K562 (cell line): ENCODE measurements around the gene PTP4A2. TPM values are rescaled to one million over a fixed set of nuclear protein-coding genes. Genes with fewer than 3 reads are reported as not detected.

Experiments used
- BRD9 ChIP-seq: fragments of 450-650 bp; IDR thresholded peaks from 2 replicates; pipeline ENCODE4 v1.6.1; 2018; ENCODE audit warnings: low read depth; ENCODE audit not compliant: partially characterized antibody
- ETS2 ChIP-seq: IDR thresholded peaks from 2 replicates; pipeline ENCODE4 v1.6.1; 2016; ENCODE audit warnings: borderline replicate concordance, missing genetic modification characterization, mild to moderate bottlenecking, moderate library complexity, missing compliant biosample characterization; ENCODE audit not compliant: poor library complexity, severe bottlenecking
- ETV5 ChIP-seq: sonication (generic); formaldehyde crosslinking; IDR thresholded peaks from 2 replicates; pipeline ENCODE4 v1.4.0; 2020; ENCODE audit warnings: low read depth, mild to moderate bottlenecking, missing genetic modification reagents
- GTF2A2 ChIP-seq: IDR thresholded peaks from 2 replicates; pipeline ENCODE4 v1.6.1; 2016; ENCODE audit warnings: mild to moderate bottlenecking, missing genetic modification characterization, missing compliant biosample characterization
- HLTF ChIP-seq: fragments of 450-650 bp; IDR thresholded peaks from 2 replicates; pipeline ENCODE4 v1.6.1; 2016
- MED1 ChIP-seq: sonication (generic); formaldehyde crosslinking; IDR thresholded peaks from 2 replicates; pipeline ENCODE4 v1.8.1; 2023; ENCODE audit warnings: missing genetic modification reagents, borderline replicate concordance
- NFIC ChIP-seq: fragments of 450-650 bp; IDR thresholded peaks from 2 replicates; pipeline ENCODE4 v1.6.1; 2017; ENCODE audit warnings: mild to moderate bottlenecking, inconsistent platforms
- RAD21 ChIP-seq, 2 experiments: fragments of 250-450 bp in 1 of 2; fragments of 450-650 bp in 1 of 2; sonication (Bioruptor Pico) in 1 of 2; formaldehyde crosslinking in 1 of 2; IDR thresholded peaks in 1 of 2; conservative IDR thresholded peaks in 1 of 2; 2 replicates each; pipeline versions ENCODE4 v1.4.0 to v1.8.0; 2020 to 2022; ENCODE audit warnings: mild to moderate bottlenecking in 2 of 2, moderate library complexity in 1 of 2
- RBM25 ChIP-seq: fragments of 200-400 bp; formaldehyde crosslinking; IDR thresholded peaks from 2 replicates; pipeline ENCODE4 v1.6.1; 2018; ENCODE audit warnings: low read length, low read depth, moderate library complexity; ENCODE audit not compliant: severe bottlenecking
- SMC3 ChIP-seq: conservative IDR thresholded peaks from 2 replicates; pipeline ENCODE4 v1.6.1; 2011; ENCODE audit warnings: low read depth, low read length, improper control_type of control experiment; ENCODE audit not compliant: insufficient read depth
- TCFL5 ChIP-seq: fragments of 250-450 bp; sonication (Bioruptor Pico); conservative IDR thresholded peaks from 2 replicates; pipeline ENCODE4 v1.6.1; 2021; ENCODE audit warnings: mild to moderate bottlenecking, moderate library complexity, matching md5 sums
- ZNF124 ChIP-seq: sonication (generic); formaldehyde crosslinking; IDR thresholded peaks from 2 replicates; pipeline ENCODE4 v1.8.1; 2022; ENCODE audit warnings: missing genetic modification reagents
- ZNF384 ChIP-seq: IDR thresholded peaks from 2 replicates; pipeline ENCODE4 v1.6.1; 2012; ENCODE audit warnings: low read depth, low read length, improper control_type of control experiment
- ZNF766 ChIP-seq: fragments of 200-800 bp; sonication (Bioruptor generic); conservative IDR thresholded peaks from 2 replicates; pipeline ENCODE4 v1.6.1; 2016; ENCODE audit warnings: missing genetic modification characterization, missing compliant biosample characterization
- polyA plus RNA-seq, 8 experiments: library from polyadenylated mRNA; depleted of rRNA in 4 of 8; stranded (reverse) in 5 of 8; unstranded in 3 of 8; fragments of >200 nt; fragmentation: Nextera tagmentation in 2 of 8; fragmentation: Illumina TruSeq in 1 of 8; extraction: Ambion mirVana in 2 of 8; extraction: Trizol in 1 of 8; gene quantifications; 2 replicates each; pipeline versions ENCODE4 v1.2.1 to v1.2.3, GENCODE V29; 2011 to 2014; ENCODE audit warnings: inconsistent platforms in 1 of 8, missing spikeins in 1 of 8
- total RNA-seq, 7 experiments: library from RNA; depleted of rRNA in 6 of 7; stranded (reverse); fragments of >200 nt in 6 of 7; fragmentation: Illumina TruSeq in 2 of 7; extraction: Trizol in 2 of 7; gene quantifications; 2 replicates each; pipeline versions ENCODE4 v1.2.1 to v1.2.3, GENCODE V29; 2011 to 2021; ENCODE audit warnings: low replicate concordance in 1 of 7
- TF ChIP-seq, protein P1 (sequence below), 2 experiments: fragments of 450-650 bp in 1 of 2; sonication (generic) in 1 of 2; formaldehyde crosslinking in 1 of 2; IDR thresholded peaks; 2 replicates each; pipeline versions ENCODE4 v1.7.1 to v1.9.0; 2016 to 2022; ENCODE audit warnings: inconsistent platforms in 1 of 2, mild to moderate bottlenecking in 1 of 2, missing genetic modification reagents in 1 of 2
- TF ChIP-seq, protein P2 (sequence below): sonication (generic); formaldehyde crosslinking; IDR thresholded peaks from 2 replicates; pipeline ENCODE4 v1.8.0; 2022; ENCODE audit warnings: missing genetic modification reagents, mild to moderate bottlenecking, moderate library complexity, borderline replicate concordance

Gene PTP4A2
- total and polyA plus RNA-seq, 9 of the 15 experiments (the other 6 are each of a cell fraction or from before 2014, with no cell fraction given), result 197 to 870 (median 480) TPM

- TF ChIP-seq, protein P1, sequence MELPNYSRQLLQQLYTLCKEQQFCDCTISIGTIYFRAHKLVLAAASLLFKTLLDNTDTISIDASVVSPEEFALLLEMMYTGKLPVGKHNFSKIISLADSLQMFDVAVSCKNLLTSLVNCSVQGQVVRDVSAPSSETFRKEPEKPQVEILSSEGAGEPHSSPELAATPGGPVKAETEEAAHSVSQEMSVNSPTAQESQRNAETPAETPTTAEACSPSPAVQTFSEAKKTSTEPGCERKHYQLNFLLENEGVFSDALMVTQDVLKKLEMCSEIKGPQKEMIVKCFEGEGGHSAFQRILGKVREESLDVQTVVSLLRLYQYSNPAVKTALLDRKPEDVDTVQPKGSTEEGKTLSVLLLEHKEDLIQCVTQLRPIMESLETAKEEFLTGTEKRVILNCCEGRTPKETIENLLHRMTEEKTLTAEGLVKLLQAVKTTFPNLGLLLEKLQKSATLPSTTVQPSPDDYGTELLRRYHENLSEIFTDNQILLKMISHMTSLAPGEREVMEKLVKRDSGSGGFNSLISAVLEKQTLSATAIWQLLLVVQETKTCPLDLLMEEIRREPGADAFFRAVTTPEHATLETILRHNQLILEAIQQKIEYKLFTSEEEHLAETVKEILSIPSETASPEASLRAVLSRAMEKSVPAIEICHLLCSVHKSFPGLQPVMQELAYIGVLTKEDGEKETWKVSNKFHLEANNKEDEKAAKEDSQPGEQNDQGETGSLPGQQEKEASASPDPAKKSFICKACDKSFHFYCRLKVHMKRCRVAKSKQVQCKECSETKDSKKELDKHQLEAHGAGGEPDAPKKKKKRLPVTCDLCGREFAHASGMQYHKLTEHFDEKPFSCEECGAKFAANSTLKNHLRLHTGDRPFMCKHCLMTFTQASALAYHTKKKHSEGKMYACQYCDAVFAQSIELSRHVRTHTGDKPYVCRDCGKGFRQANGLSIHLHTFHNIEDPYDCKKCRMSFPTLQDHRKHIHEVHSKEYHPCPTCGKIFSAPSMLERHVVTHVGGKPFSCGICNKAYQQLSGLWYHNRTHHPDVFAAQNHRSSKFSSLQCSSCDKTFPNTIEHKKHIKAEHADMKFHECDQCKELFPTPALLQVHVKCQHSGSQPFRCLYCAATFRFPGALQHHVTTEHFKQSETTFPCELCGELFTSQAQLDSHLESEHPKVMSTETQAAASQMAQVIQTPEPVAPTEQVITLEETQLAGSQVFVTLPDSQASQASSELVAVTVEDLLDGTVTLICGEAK (IDR thresholded peaks at IDR 0.05), result peak; percentile 44; the same call in 1 of the 2 replicates
- TF ChIP-seq, protein P1 (CRISPR knock-in tag; IDR thresholded peaks at IDR 0.05), result no peak
- TF ChIP-seq TCFL5 (no peak), ZNF766 (CRISPR knock-in tag) (peak; percentile 92), ZNF384 (no peak), GTF2A2 (no peak), HLTF (peak; percentile 75), ZNF124 (CRISPR knock-in tag) (no peak), MED1 (CRISPR knock-in tag) (no peak), NFIC (peak; percentile 98), RAD21 (CRISPR knock-in tag; conservative IDR thresholded peaks at IDR 0.05 in 1 of 2, IDR thresholded peaks at IDR 0.05 in 1 of 2) (peak in 1 of 2 experiments; percentile 29; a peak in 3 of 4 replicates), RBM25 (no peak), BRD9 (peak; percentile 72), ETV5 (no peak), SMC3 (no peak), ETS2 (tag) (no peak)
- TF ChIP-seq, protein P2, sequence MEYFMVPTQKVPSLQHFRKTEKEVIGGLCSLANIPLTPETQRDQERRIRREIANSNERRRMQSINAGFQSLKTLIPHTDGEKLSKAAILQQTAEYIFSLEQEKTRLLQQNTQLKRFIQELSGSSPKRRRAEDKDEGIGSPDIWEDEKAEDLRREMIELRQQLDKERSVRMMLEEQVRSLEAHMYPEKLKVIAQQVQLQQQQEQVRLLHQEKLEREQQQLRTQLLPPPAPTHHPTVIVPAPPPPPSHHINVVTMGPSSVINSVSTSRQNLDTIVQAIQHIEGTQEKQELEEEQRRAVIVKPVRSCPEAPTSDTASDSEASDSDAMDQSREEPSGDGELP, result 0 out of 2 replicates have a peak, but pooled peaks have one; percentile 26
Observed at GRCh38 chr1:31957701-31958674, 19.8 kb upstream of the PTP4A2 start (continued).
